GM21423 (cell line): ENCODE measurements around the gene FAM216B.
"Not testable (repeated sequence)": the region's sequence is repeated elsewhere in the genome, so short reads cannot be mapped to it uniquely, and the experiment has no call there.

Source experiments
- ATAC-seq: cut with Tn5 transposase; IDR thresholded peaks from one replicate; pipeline ENCODE4 v1.9.1; 2021; ENCODE audit warnings: mild to moderate bottlenecking, moderate library complexity; ENCODE audit not compliant: unreplicated experiment

Gene FAM216B

GRCh38 chr13:42781352-42781751 lies at the start of gene FAM216B:
Gene FAM216B, plus strand, starts transcription at chr13:42781584. Its CDS starts 2,484 bp downstream, at chr13:42784068.
- ATAC-seq, result no peak

DNA sequence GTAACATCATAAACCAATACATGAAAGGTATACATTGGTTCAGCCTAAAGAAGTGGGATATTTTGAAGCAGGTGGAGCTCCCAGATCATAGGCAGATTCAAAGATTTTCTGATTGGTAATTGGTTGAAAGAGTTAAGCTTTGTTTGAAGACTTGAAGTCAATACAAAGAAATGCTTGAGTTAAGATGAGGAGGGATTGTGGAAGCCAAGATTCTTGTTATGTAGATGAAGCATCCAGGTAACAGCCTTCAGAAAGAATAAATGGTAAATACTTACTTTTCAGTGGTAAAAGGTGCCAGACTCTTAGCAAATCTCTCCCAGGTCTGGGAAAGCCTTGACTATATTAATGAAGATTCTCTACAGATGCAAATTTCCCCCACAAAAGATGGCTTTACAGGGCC lies 49.3 kb upstream of the FAM216B start:
- ATAC-seq, result no peak

GRCh38 chr13:42733046-42733445 lies 48.3 kb upstream of the FAM216B start:
- no peak for ATAC-seq

GRCh38 chr13:42735010-42735409 lies 46.4 kb upstream of the FAM216B start:
- ATAC-seq, result no peak

GRCh38 chr13:42740753-42741152 lies 40.6 kb upstream of the FAM216B start:
- ATAC-seq, result no peak

DNA sequence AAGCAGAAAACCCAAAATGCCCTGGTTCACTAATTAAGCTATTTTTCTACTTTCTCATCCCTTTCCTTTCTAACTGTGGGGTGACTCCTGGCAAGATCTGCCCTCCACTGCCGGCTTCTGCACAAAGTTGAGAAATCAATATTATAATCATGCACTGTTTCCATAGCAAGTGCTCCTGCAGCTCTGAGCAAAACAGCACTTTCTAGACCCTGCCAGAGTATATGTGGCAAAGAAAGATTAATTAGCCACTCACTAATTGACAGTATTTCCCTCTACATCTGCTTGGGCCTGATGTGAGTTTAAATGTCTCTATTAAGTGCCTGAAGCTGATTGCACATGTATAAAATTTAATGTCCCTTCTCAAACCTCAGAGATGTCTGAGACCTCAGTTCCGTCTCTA lies 39.5 kb upstream of the FAM216B start:
- no peak for ATAC-seq

DNA sequence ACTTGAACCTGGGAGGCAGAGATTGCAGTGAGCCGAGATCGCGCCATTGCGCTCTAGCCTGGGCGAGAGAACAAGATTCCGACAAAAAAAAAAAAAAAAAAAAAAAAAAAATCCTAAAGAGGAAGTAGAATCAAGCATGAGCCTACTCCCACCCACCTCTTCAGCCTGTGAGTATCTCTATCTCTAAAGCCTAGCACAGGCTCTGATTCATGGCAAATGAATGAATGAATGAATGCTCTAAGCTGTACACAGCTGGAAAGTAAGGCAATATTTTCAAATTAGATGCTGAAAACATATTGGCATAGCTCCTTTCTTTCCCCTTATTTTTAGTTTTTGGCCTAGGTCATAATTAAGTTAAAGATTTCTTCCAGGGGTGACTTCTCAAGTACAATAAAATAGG lies 35.7 kb upstream of the FAM216B start:
- no peak for ATAC-seq

GRCh38 chr13:42746866-42747265 lies 34.5 kb upstream of the FAM216B start:
- ATAC-seq, result no peak

DNA sequence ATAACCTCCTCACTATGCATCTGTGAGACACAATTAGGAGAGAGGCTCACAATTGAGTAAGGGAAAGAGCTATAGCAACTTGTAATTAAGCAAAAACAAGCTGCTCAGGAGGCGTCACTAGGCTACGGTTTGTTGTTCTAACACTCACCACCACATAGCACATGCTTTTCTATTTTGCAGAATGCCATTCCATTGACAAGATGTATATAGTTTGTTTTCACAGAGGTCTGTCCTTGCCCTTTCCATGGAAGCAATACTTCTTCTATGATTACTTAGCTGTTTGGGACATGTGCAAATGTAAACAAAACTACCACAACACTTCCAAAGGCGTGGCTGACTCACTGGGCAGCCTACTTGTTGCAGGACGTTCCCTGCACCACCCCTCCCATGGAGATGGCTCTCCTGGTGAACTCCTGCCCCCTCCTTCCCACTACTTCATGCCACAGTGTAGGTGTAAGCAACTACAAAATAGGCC lies 33.9 kb upstream of the FAM216B start:
- ATAC-seq, result no peak

GRCh38 chr13:42750794-42751193 lies 30.6 kb upstream of the FAM216B start:
- no peak for ATAC-seq

GRCh38 chr13:42751693-42752092 lies 29.7 kb upstream of the FAM216B start:
- ATAC-seq, result no peak

DNA sequence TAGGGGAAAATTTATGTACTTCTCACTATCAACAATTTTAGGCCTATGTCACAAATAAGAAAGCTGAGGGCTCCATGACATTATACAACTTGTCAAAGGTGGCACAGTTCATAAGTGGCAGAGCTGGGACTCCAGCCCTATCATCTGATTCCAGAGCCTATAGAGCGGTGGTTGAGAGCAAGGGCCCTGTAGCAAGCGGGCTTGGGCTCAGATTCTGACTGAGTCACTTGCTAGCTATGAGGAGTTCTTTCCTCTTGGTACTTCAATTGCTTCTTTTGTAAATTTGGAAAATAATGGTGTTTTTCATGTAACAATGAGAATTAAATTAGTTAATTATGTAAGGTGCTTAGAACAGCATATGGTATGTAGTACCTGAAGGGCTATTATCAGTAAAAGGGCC lies 28.7 kb upstream of the FAM216B start:
- ATAC-seq, result no peak

DNA sequence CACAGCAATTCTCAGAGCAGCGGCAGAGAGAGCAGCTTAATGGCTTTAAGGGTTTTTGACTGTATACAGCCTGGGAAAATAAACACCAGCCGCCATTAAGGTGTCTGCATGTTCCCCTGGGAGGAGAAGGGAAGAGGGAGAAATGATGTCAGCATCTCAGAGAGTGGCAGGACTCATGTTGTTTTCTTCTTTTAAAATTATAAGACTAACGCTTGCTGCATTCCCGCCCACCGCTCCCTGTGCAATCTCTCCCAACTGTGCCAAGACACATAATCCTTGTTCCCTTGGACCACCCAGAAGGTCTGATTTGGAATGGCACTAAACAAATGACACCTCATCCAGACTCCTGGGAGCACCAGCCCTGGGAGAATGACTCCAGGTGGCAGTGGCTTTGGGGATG lies 27.7 kb upstream of the FAM216B start:
- ATAC-seq, result no peak

GRCh38 chr13:42754801-42755510 lies 26.4 kb upstream of the FAM216B start:
- ATAC-seq, result no peak

DNA sequence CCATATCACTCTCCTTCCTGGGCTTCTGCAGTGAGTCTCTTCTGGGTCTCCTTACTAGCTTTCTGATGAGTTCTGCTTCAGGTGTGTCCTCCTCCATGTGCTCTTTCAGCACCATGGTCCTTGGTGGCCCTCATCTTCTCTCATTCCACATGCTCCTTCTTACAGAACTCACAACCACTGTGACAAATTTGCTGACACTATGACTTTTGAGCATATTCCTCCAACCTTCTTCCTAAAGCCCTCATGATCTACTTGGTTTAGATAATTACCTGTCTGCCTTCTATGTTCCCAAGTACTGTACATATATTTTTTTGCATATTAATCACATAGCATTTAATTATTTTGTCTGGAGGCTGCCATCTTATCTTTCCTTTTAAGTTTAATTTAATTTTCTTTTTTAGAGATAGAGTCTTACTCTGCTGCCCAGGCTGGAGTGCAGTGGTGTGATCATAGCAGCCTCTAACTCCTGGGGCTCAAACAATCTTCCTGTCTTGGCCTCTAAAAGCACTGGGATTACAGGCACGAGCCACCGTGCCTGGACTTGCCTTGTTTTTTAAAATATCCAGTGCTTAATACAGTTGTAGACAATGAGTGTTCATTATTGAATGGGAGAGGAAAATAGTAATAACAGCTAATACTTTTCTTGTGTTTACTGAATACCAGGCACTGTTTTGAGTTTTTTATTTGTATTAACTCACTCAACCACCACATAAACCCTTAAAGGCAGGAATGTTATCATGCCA lies 23.5 kb upstream of the FAM216B start:
- ATAC-seq, result no peak

- ATAC-seq, result no peak
These were observed 22.9 kb upstream of the FAM216B start for GRCh38 chr13:42758515-42758914.

- ATAC-seq, result no peak
These were observed 20.4 kb upstream of the FAM216B start for GRCh38 chr13:42760951-42761350.

DNA sequence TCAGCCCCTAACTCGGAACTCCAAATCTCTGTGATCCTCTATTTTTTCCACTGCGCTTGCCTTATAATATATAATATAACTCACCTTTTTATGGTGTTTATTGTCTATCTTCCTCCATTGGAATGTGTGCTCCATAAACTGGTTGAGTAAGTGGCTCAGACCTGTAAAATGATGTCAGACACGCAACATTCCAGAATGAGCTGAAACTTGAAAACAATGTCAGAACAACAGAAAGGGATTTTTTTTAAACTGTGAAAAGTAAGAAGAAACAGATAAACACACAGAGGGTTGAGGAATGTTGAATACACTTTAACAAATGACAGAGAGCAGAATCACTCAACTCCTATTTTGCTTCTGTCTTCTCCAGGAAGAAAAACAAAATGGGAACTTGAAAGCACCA lies 19.1 kb upstream of the FAM216B start:
- no peak for ATAC-seq

- no peak for ATAC-seq
These were observed 18.5 kb upstream of the FAM216B start for GRCh38 chr13:42762917-42763316.

DNA sequence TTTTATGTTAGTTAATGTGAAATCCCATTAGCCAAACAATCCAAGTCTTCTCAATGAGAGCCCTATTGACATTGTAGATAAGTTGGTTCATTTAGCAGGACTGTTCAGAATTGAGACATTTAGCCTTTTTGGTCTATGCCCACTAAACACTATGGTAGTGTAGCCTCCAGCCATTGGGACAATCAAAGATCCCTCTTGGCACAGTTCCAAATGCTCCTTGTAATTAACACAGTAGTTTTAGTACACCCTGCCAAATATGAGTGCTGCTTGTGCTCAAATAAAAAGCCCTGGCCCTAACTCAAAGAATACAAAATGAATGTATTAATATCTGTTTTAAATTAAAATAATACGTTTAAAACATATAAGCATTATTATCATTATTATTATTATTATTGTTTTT lies 15.4 kb upstream of the FAM216B start:
- no peak for ATAC-seq

DNA sequence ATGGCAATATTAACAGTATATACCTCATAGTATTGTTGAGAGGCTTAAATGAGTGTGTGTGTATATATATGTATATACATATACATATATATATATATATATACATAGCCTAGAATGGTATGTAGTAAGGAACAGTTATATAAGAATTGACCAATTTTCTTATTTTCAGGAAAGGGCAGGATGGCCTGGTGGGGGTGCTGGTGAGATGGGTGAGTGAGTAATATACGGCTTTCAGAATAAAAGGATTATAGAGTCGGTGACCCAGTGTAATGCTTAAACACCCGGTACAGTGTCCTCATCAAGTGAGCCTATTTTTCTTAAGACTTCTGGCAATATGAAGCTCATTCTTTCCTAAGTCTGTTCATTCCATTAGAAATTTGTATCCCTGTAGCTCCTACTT lies 11.7 kb upstream of the FAM216B start:
- no peak for ATAC-seq

- not testable (repeated sequence) for ATAC-seq
These were observed 4.8 kb upstream of the FAM216B start for GRCh38 chr13:42776558-42776957.
